Measurements from ENCODE around the gene S100P.
"Not testable (repeated sequence)": the region's sequence is repeated elsewhere in the genome, so short reads cannot be mapped to it uniquely, and the experiment has no call there.

S100P gene

GRCh38 chr4:6672541-6673190 is 21.0 kb upstream of the S100P start:
- DNase-seq = not testable (repeated sequence)

GRCh38 chr4:6673191-6673659 is 20.5 kb upstream of the S100P start:
- DNase-seq = peak in 17 of 56 donors; percentile 24 to 69 (median 43)

GRCh38 chr4:6673660-6674499 is 19.8 kb upstream of the S100P start:
- peak; percentile 16 to 95 (median 88) for DNase-seq

GRCh38 chr4:6674500-6675149 is 19.1 kb upstream of the S100P start:
- DNase-seq = no peak

- DNase-seq = no peak
Observed at GRCh38 chr4:6676722-6677558, 16.7 kb upstream of the S100P start.

- DNase-seq = no peak
Observed at GRCh38 chr4:6680372-6681034, 13.2 kb upstream of the S100P start.

- no peak for DNase-seq
Observed at GRCh38 chr4:6681191-6681590, 12.5 kb upstream of the S100P start.

- DNase-seq = no peak
Observed at GRCh38 chr4:6682862-6683590, 10.7 kb upstream of the S100P start.

- no peak for DNase-seq
Observed at GRCh38 chr4:6684656-6685055, 9.0 kb upstream of the S100P start.

- DNase-seq = no peak
Observed at GRCh38 chr4:6686104-6686787, 7.4 kb upstream of the S100P start.

- DNase-seq = no peak
Observed at GRCh38 chr4:6687947-6688878, 5.5 kb upstream of the S100P start.

- DNase-seq = peak in 8 of 56 donors; percentile 7 to 56 (median 24)
Observed at GRCh38 chr4:6688879-6689505, 4.7 kb upstream of the S100P start.

- DNase-seq = no peak
Observed at GRCh38 chr4:6689506-6689960, 4.1 kb upstream of the S100P start.

GRCh38 chr4:6692379-6692778 is 1.3 kb upstream of the S100P start:
- DNase-seq = no peak

- no peak for DNase-seq
Observed at GRCh38 chr4:6692806-6693205, 872 bp upstream of the S100P start.

- no peak for DNase-seq
Observed at GRCh38 chr4:6694177-6694901, 661 bp downstream of the S100P start.

Measured in amygdala (tissue), 56 donors.